ENCODE results near the gene CABP4.
"Not testable (repeated sequence)": the region's sequence is repeated elsewhere in the genome, so short reads cannot be mapped to it uniquely, and the experiment has no call there.

Gene CABP4

DNA sequence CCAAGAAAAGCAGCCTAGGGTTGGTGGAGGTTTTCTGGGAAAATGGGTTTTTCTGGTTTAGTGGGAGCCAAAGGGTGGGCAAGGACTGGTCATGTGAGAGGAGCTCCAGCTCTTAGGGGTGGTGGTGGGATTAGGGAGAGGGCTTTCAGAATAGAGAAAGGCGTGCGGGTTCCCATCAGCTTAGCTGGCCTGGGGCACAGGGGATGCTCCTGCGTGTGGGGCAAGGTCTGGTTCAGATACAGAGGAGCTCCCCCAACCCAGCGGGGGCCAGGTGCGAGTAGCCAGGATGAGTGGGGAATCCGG is 13.3 kb downstream of the CABP4 start:
- TF ChIP-seq, protein P1, sequence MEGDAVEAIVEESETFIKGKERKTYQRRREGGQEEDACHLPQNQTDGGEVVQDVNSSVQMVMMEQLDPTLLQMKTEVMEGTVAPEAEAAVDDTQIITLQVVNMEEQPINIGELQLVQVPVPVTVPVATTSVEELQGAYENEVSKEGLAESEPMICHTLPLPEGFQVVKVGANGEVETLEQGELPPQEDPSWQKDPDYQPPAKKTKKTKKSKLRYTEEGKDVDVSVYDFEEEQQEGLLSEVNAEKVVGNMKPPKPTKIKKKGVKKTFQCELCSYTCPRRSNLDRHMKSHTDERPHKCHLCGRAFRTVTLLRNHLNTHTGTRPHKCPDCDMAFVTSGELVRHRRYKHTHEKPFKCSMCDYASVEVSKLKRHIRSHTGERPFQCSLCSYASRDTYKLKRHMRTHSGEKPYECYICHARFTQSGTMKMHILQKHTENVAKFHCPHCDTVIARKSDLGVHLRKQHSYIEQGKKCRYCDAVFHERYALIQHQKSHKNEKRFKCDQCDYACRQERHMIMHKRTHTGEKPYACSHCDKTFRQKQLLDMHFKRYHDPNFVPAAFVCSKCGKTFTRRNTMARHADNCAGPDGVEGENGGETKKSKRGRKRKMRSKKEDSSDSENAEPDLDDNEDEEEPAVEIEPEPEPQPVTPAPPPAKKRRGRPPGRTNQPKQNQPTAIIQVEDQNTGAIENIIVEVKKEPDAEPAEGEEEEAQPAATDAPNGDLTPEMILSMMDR (conservative IDR thresholded peaks at IDR 0.05; ENCODE audit: low read depth, low read length) = no peak
- peak overlapping the region; percentile 70 for H3K4me3 ChIP-seq (ENCODE audit: low read length)
- no peak for DNase-seq (ENCODE audit: low read depth)

DNA sequence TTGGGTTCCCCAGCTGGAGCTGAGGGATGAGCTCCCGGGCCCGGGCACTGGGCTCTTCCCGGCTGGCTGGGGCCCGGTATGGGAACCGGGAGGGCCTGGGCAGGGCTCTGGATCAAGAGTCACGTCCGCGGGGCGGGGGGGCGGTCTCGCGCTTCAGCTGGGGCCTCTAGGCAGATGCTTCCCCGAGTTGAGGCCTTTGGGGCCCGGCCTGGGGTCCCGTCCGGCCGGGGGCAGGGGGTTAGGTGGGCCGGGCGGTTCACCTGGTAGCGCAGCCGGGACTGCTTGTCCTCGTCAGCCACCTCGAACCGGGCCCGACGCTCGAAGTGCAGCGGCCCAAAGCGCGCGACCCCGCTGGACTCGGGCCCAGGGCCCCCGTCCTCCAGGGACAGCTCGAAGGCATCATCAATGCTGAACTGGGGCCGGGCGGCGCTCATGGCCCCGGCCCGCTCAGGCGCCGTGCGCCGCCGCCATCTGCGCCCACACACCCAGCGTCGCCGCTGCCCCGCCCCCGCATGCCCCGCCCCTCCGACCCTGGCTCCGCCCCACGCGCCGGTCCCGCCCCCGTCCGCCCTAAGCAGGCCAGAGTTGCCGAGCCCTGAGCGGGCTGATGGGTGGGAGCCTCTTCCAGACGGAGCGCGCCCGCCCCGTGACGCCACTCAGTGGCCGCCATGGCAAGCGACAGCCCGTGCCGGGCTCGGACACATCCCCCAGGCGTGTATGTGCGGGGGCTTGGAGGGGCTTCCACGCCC is 13.8 kb downstream of the CABP4 start, which contains the start of gene TMEM134:
TSS of gene TMEM134 (minus strand) at position 493 of the 749 bp plus-strand sequence. CDS start at position 434, 59 bp downstream.
- H3K4me3 ChIP-seq (ENCODE audit: low read length) = peak within 1 kb of the TSS; percentile 72
- DNase-seq (ENCODE audit: low read depth) = peak; percentile 63
- TF ChIP-seq, protein P1 (conservative IDR thresholded peaks at IDR 0.05; ENCODE audit: low read depth, low read length) = peak; percentile 18

DNA sequence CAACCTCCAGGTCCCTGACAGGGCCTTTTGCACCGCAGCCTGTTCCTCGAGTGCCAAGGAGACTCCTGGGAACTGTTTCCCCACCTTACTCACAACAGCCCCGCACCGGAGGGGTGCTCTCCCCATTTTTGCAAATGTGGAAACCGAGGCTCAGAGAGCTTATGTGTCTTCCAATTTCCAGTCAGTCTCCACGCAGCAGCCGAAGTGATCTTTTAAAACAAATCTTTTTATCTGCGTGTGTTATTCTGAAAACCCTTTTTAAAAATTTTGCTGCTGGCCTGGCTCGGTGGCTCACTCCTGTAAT is 14.3 kb downstream of the CABP4 start:
- TF ChIP-seq, protein P1 (conservative IDR thresholded peaks at IDR 0.05; ENCODE audit: low read depth, low read length) = no peak

DNA sequence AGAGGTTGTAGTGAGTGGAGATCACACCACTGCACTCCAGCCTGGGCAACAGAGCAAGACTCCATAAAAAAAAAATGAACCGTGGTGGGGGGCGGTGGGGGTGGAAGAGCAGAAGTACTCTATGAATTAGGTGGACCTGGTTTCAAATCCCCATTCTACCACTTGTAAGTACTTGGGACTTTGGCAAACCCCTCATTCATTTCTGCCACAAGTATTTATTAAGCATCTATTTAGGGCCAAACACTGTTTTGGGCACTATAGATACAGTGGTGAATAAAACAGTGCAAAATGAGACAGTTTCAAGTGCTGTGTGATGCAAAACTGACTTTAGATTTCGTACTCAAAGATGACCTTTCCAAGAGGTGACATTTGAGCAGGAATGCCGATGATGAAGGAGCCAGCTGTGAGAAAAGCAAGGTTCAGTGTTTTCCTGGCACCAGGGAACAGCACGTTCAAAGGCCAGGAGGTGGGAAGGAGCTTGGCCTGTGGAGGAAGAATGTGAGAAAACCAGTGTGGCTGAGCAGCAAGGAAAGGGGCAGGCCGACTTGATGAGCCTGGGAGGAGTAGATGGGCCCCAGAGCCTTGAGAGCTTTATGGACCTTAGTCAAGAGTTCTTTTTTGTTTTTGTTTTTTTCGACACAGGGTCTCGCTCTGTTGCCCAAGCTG is 15.3 kb downstream of the CABP4 start:
- no peak overlapping the region for H3K4me3 ChIP-seq (ENCODE audit: low read length)
- DNase-seq (ENCODE audit: low read depth) = no peak
- TF ChIP-seq, protein P1 (conservative IDR thresholded peaks at IDR 0.05; ENCODE audit: low read depth, low read length) = no peak

More for the DNA sequence above, 14.3 kb downstream of the CABP4 start:
- no peak for DNase-seq (ENCODE audit: low read depth)
- H3K4me3 ChIP-seq (ENCODE audit: low read length) = peak overlapping the region; percentile 72

DNA sequence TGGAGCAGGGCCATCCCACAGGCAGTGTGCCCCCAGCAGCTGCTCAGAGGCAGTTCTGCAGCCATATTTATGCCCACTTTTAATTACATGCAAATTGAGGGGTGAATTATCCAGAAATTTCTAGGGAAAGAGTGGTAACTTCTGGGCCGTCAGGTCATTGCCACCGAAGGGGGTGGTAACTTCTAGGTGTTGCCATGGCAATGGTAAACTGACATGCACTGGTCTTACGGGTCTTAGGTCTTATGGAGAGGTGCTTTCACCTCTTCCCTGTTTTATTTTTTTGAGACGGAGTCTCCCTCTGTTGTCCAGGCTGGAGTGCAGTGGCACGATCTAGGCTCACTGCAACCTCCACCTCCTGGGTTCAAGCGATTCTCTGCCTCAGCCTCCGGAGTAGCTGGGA is 17.7 kb downstream of the CABP4 start:
- no peak overlapping the region for H3K4me3 ChIP-seq (ENCODE audit: low read length)
- TF ChIP-seq, protein P1 (conservative IDR thresholded peaks at IDR 0.05; ENCODE audit: low read depth, low read length) = no peak
- DNase-seq (ENCODE audit: low read depth) = no peak

DNA sequence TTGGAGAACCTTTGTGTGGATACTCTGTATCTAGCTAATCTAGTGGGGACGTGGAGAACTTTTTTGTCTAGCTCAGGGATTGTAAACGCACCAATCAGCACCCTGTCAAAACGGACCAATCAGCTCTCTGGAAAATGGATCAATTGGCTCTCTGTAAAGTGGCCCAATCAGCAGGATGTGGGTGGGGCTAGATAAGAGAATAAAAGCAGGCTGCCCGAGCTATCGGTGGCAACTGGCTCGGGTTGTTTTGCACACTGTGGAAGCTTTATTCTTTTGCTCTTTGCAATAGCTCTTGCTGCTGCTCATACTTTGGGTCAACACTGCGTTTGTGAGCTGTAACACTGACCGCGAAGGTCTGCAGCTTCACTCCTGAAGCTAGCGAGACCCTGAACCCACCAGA is 21.5 kb downstream of the CABP4 start:
- DNase-seq (ENCODE audit: low read depth); H3K4me3 ChIP-seq (ENCODE audit: low read length): not testable (repeated sequence)

DNA sequence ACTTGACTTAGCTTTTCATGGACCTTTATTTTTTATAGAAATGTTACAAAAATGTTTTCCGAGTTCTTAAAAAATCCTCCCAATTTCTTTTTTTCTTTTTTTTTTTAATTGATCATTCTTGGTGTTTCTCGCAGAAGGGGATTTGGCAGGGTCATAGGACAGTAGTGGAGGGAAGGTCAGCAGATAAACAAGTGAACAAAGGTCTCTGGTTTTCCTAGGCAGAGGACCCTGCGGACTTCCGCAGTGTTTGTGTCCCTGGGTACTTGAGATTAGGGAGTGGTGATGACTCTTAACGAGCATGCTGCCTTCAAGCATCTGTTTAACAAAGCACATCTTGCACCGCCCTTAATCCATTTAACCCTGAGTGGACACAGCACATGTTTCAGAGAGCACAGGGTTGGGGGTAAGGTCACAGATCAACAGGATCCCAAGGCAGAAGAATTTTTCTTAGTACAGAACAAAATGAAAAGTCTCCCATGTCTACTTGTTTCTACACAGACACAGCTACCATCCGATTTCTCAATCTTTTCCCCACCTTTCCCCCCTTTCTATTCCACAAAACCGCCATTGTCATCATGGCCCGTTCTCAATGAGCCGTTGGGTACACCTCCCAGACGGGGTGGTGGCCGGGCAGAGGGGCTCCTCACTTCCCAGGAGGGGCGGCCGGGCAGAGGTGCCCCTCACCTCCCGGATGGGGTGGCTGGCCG is 22.3 kb downstream of the CABP4 start:
- DNase-seq (ENCODE audit: low read depth); H3K4me3 ChIP-seq (ENCODE audit: low read length): not testable (repeated sequence)
